PC-9 (cell line): Measurements from ENCODE around the gene ZSCAN9.

Experiments used
- CTCF ChIP-seq: fragments of 200-600 bp; sonication (generic); conservative IDR thresholded peaks from 2 replicates; pipeline ENCODE4 v1.6.1; 2017; ENCODE audit warnings: mixed run types, antibody characterized with exemption, mild to moderate bottlenecking, moderate library complexity
- EZH2 ChIP-seq: fragments of 200-600 bp; sonication (generic); IDR thresholded peaks from 2 replicates; pipeline ENCODE4 v1.8.0; 2017; ENCODE audit warnings: antibody characterized with exemption, low read depth

GRCh38 chr6:28215425-28215824, 9.7 kb upstream of the ZSCAN9 start:
- TF ChIP-seq CTCF, result no peak
- TF ChIP-seq EZH2, result no peak
